ENCODE data around the gene RAB3IL1.

- TF ChIP-seq POLR2A (IDR thresholded peaks at IDR 0.05) (no peak), CTCF (IDR thresholded peaks at IDR 0.05) (peak in 1 of 12 donors; percentile 5)
These were observed 27.5 kb downstream of the RAB3IL1 start for GRCh38 chr11:61889831-61890230.

All from heart left ventricle (tissue), 13 donors.